DND-41 (cell line): ENCODE results near the gene PCSK2.

Source experiments
- ATAC-seq: fragments of 200-7000 bp; cut with Tn5 transposase; 3 replicates; pipeline ENCODE4 v1.9.1; 2021; ENCODE audit warnings: low read depth; ENCODE audit not compliant: insufficient read depth
- DNase-seq: peaks from one replicate; pipeline ENCODE4 v3.0.0-alpha.2; 2020
- H2AFZ ChIP-seq: 2 replicates; pipeline ENCODE4 v1.6.0; 2012; ENCODE audit warnings: low read depth, low read length
- H3K27ac ChIP-seq: 2 replicates; pipeline ENCODE4 v1.5.1; 2012; ENCODE audit warnings: low read length, inconsistent platforms
- H3K27me3 ChIP-seq: fragments of 200-600 bp; sonication (generic); 2 replicates; pipeline ENCODE4 v1.6.0; 2012; ENCODE audit warnings: low read length, mild to moderate bottlenecking, inconsistent platforms; ENCODE audit not compliant: insufficient read depth, poor library complexity
- H3K36me3 ChIP-seq: 2 replicates; pipeline ENCODE4 v1.5.1; 2012; ENCODE audit warnings: low read length, inconsistent platforms; ENCODE audit not compliant: insufficient read depth
- H3K4me1 ChIP-seq: 2 replicates; pipeline ENCODE4 v1.5.1; 2012; ENCODE audit warnings: mild to moderate bottlenecking, low read length; ENCODE audit not compliant: insufficient read depth
- H3K4me2 ChIP-seq: 2 replicates; pipeline ENCODE4 v1.6.0; 2012; ENCODE audit warnings: mild to moderate bottlenecking, moderate library complexity, low read length, inconsistent platforms; ENCODE audit not compliant: insufficient read depth
- H3K4me3 ChIP-seq, 2 experiments: fragments of 200-600 bp in 1 of 2; shearing (Covaris generic) in 1 of 2; 2 replicates each; pipeline ENCODE4 v1.5.1; 2012 to 2016; ENCODE audit warnings: inconsistent platforms in 2 of 2, low read length in 2 of 2, mild to moderate bottlenecking in 2 of 2, low read depth in 1 of 2, moderate library complexity in 1 of 2
- H3K79me2 ChIP-seq: 2 replicates; pipeline ENCODE4 v1.6.0; 2012; ENCODE audit warnings: low read length, inconsistent platforms; ENCODE audit not compliant: insufficient read depth
- H3K9ac ChIP-seq: 2 replicates; pipeline ENCODE4 v1.6.0; 2012; ENCODE audit warnings: low read depth, mild to moderate bottlenecking, inconsistent platforms, low read length, moderate library complexity
- H3K9me3 ChIP-seq: 2 replicates; pipeline ENCODE4 v1.5.1; 2012; ENCODE audit warnings: low read length, moderate library complexity, mild to moderate bottlenecking, inconsistent platforms; ENCODE audit not compliant: insufficient read depth, severe bottlenecking
- H4K20me1 ChIP-seq: 2 replicates; pipeline ENCODE4 v1.6.0; 2012; ENCODE audit warnings: low read length; ENCODE audit not compliant: insufficient read depth
- CTCF ChIP-seq: IDR thresholded peaks from 2 replicates; pipeline ENCODE4 v1.5.1; 2012; ENCODE audit warnings: borderline replicate concordance, low read length, moderate library complexity, mild to moderate bottlenecking; ENCODE audit not compliant: poor library complexity, severe bottlenecking; ENCODE audit errors: extremely low read depth
- EZH2 ChIP-seq: IDR thresholded peaks from 3 replicates; pipeline ENCODE4 v1.6.1; 2012; ENCODE audit warnings: borderline replicate concordance, low read depth, mild to moderate bottlenecking, moderate library complexity, low read length, inconsistent platforms; ENCODE audit not compliant: severe bottlenecking

PCSK2 gene

DNA sequence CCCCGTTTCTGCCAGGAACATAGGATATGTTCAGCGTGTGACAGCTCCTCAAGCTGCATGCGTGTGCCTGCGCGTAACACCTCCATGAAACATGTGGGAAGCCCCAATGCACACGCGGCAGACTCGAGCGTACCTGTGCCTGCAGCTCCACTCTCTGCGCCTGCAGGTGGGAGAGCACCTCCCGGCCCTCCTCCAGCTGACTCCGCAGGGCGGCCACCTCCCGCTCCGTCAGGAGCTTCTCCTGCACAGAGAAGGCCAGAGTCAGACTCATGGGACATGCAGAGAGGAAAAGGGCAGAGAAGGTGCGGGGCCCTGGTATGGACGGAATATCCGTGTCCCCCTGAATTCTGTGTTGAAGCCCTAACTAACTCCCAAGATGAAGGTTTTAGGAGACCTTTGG, 281.9 kb downstream of the PCSK2 start:
- no peak overlapping the region for H3K4me3 ChIP-seq
- H3K9ac ChIP-seq = no peak overlapping the region
- H3K4me2 ChIP-seq = no peak overlapping the region
- ATAC-seq = no peak
- H2AFZ ChIP-seq = no peak overlapping the region
- H3K27me3 ChIP-seq = peaks cover 22% of the 10 kb centered on the region
- no peaks in the 10 kb centered on the region for H3K9me3 ChIP-seq
- no peak for DNase-seq
- no peaks in the 10 kb centered on the region for H3K79me2 ChIP-seq
- no peak overlapping the region for H3K27ac ChIP-seq
- no peaks in the 10 kb centered on the region for H4K20me1 ChIP-seq
- no peaks in the 10 kb centered on the region for H3K36me3 ChIP-seq
- TF ChIP-seq CTCF = no peak
- TF ChIP-seq EZH2 = no peak
- H3K4me1 ChIP-seq = peaks cover 9% of the 10 kb centered on the region

DNA sequence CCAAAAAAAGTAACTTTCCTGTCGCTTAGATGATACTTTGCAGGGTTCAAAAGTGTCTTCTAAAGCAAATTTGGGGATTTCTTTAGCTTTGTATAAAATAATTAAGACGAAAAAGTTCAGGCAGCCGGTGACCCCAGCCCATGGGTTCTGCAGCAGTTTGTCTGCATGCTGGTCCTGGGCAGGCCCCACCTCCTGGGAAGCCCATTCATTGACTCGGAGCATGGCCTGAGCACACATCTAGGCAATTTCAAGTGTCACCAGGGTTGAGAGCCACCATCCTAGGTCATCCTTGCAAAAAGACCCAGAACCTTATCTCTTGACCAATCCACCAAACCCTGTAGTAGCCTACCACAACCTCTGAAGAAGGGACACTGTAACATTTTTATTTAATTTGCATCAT, 283.7 kb downstream of the PCSK2 start:
- Histone ChIP-seq H3K4me2 (no peak overlapping the region), H3K4me3 (no peak overlapping the region), H3K36me3 (no peaks in the 10 kb centered on the region), H4K20me1 (no peaks in the 10 kb centered on the region), H2AFZ (no peak overlapping the region), H3K27ac (no peak overlapping the region), H3K79me2 (no peaks in the 10 kb centered on the region), H3K4me1 (peaks cover 2% of the 10 kb centered on the region), H3K9me3 (no peaks in the 10 kb centered on the region), H3K9ac (no peak overlapping the region), H3K27me3 (peaks cover 28% of the 10 kb centered on the region)
- no peak for ATAC-seq
- no peak for DNase-seq
- TF ChIP-seq CTCF (no peak), EZH2 (no peak)

GRCh38 chr20:17511401-17511800, 284.6 kb downstream of the PCSK2 start:
- Histone ChIP-seq H3K4me3 (no peak overlapping the region), H3K4me2 (no peak overlapping the region), H3K27me3 (peaks cover 22% of the 10 kb centered on the region), H3K36me3 (no peaks in the 10 kb centered on the region), H3K79me2 (no peaks in the 10 kb centered on the region), H3K4me1 (no peaks in the 10 kb centered on the region), H2AFZ (no peak overlapping the region), H3K27ac (no peak overlapping the region), H4K20me1 (no peaks in the 10 kb centered on the region), H3K9me3 (no peaks in the 10 kb centered on the region), H3K9ac (no peak overlapping the region)
- DNase-seq (no peak), ATAC-seq (peak; percentile 37; the same call in 1 of the 3 replicates)
- no peak for TF ChIP-seq CTCF
- no peak for TF ChIP-seq EZH2

DNA sequence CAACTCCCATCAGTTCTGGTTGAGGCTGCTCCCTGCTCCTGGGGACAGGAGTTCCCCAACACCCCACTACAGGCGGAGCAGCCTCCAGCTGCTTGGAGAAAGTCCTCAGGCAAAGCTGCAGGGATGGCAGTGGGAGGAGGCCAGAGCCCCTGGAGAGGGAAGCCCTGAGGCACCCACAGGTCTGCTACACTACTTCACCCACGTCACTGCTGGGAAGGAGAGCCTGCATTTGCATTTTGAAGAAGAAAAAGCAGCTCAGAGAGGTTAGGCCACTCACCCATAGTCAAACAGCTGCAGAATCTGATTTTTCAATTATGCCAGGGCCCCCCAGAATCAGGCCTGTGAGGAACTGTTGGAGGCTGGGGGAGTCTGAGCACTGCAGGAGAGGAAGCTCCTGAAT, 287.1 kb downstream of the PCSK2 start:
- DNase-seq (no peak), ATAC-seq (no peak)
- no peaks in the 10 kb centered on the region for H3K36me3 ChIP-seq
- H3K9me3 ChIP-seq = no peaks in the 10 kb centered on the region
- H3K4me1 ChIP-seq = no peaks in the 10 kb centered on the region
- peaks cover 17% of the 10 kb centered on the region for H3K27me3 ChIP-seq
- H3K9ac ChIP-seq = no peak overlapping the region
- H3K4me3 ChIP-seq = no peak overlapping the region
- H2AFZ ChIP-seq = no peak overlapping the region
- no peak overlapping the region for H3K4me2 ChIP-seq
- TF ChIP-seq CTCF (no peak), EZH2 (no peak)
- no peaks in the 10 kb centered on the region for H4K20me1 ChIP-seq
- no peak overlapping the region for H3K27ac ChIP-seq
- no peaks in the 10 kb centered on the region for H3K79me2 ChIP-seq
